Neural cell (in vitro differentiated cells): ENCODE results near the gene SLC29A3. TPM values are rescaled to one million over a fixed set of nuclear protein-coding genes. Genes with fewer than 3 reads are reported as not detected.

Experiments used
- H2AFZ ChIP-seq: fragments of 200-600, 300-800 bp; sonication (generic), shearing (Covaris generic); 2 replicates; pipeline ENCODE4 v1.6.0; 2014; ENCODE audit warnings: low read depth, mild to moderate bottlenecking, antibody characterized with exemption, low read length, moderate library complexity
- H3F3A ChIP-seq: fragments of 200-600 bp; shearing (Covaris generic); 2 replicates; pipeline ENCODE4 v1.6.1; 2016; ENCODE audit warnings: mild to moderate bottlenecking, moderate library complexity, mixed read lengths, antibody characterized with exemption, low read length; ENCODE audit not compliant: insufficient read depth, poor library complexity, severe bottlenecking
- H3K27ac ChIP-seq: fragments of 200-600, 300-800 bp; sonication (generic), shearing (Covaris generic); 2 replicates; pipeline ENCODE4 v1.5.1; 2014; ENCODE audit warnings: mild to moderate bottlenecking, low read length, moderate library complexity
- H3K27me3 ChIP-seq: fragments of 300-800, 200-600 bp; sonication (generic), shearing (Covaris generic); 2 replicates; pipeline ENCODE4 v1.6.0; 2014; ENCODE audit warnings: mild to moderate bottlenecking, low read depth, low read length, moderate library complexity; ENCODE audit not compliant: insufficient read depth
- H3K36me3 ChIP-seq: fragments of 300-800, 200-600 bp; sonication (generic), shearing (Covaris generic); 2 replicates; pipeline ENCODE4 v1.5.1; 2014; ENCODE audit warnings: mild to moderate bottlenecking, antibody characterized with exemption, low read length, moderate library complexity; ENCODE audit not compliant: insufficient read depth
- H3K4me2 ChIP-seq: fragments of 300-800, 200-600 bp; sonication (generic), shearing (Covaris generic); 2 replicates; pipeline ENCODE4 v1.6.0; 2014; ENCODE audit warnings: mild to moderate bottlenecking, low read length
- H3K4me3 ChIP-seq: fragments of 300-800, 200-600 bp; sonication (generic), shearing (Covaris generic); 2 replicates; pipeline ENCODE4 v1.5.1; 2014; ENCODE audit warnings: mild to moderate bottlenecking, low read length, moderate library complexity
- H3K79me2 ChIP-seq: fragments of 200-600 bp; shearing (Covaris generic); replicated peaks from 2 replicates; pipeline ENCODE4 v1.6.0; 2014; ENCODE audit warnings: mild to moderate bottlenecking, low read length, moderate library complexity; ENCODE audit not compliant: insufficient read depth
- H3K9ac ChIP-seq: fragments of 300-800, 200-600 bp; sonication (generic), shearing (Covaris generic); 2 replicates; pipeline ENCODE4 v1.6.1; 2016; ENCODE audit warnings: mild to moderate bottlenecking, low read length, mixed read lengths
- H3K9me2 ChIP-seq: fragments of 200-600 bp; shearing (Covaris generic); 2 replicates; pipeline ENCODE4 v1.6.1; 2016; ENCODE audit warnings: mild to moderate bottlenecking, low read length, mixed read lengths; ENCODE audit not compliant: insufficient read depth
- H3K9me3 ChIP-seq: fragments of 200-600, 300-800 bp; sonication (generic), shearing (Covaris generic); 2 replicates; pipeline ENCODE4 v1.6.1; 2016; ENCODE audit warnings: mild to moderate bottlenecking, mixed run types, low read length, moderate library complexity, mixed read lengths
- H4K20me1 ChIP-seq: fragments of 200-600 bp; shearing (Covaris generic); 2 replicates; pipeline ENCODE4 v1.6.1; 2016; ENCODE audit warnings: mild to moderate bottlenecking, mixed run types; ENCODE audit not compliant: insufficient read depth
- CTCF ChIP-seq: fragments of 450-650 bp; IDR thresholded peaks from 2 replicates; pipeline ENCODE4 v1.5.1; 2014; ENCODE audit warnings: antibody characterized with exemption, mild to moderate bottlenecking, moderate library complexity; ENCODE audit not compliant: poor library complexity, severe bottlenecking
- EP300 ChIP-seq: fragments of 450-650 bp; conservative IDR thresholded peaks from 2 replicates; pipeline ENCODE4 v1.6.1; 2014; ENCODE audit warnings: antibody characterized with exemption, mild to moderate bottlenecking, moderate library complexity; ENCODE audit not compliant: poor library complexity, severe bottlenecking
- EZH2 ChIP-seq: fragments of 200-600, 300-800 bp; shearing (Covaris generic), sonication (generic); IDR thresholded peaks from 2 replicates; pipeline ENCODE4 v1.6.1; 2014; ENCODE audit warnings: antibody characterized with exemption, low read length, borderline replicate concordance, mild to moderate bottlenecking; ENCODE audit not compliant: insufficient read depth, poor library complexity, severe bottlenecking
- MXI1 ChIP-seq: fragments of 450-650 bp; conservative IDR thresholded peaks from 2 replicates; pipeline ENCODE4 v1.6.1; 2014; ENCODE audit warnings: antibody characterized with exemption, mild to moderate bottlenecking; ENCODE audit not compliant: poor library complexity, severe bottlenecking
- POLR2AphosphoS5 ChIP-seq: IDR thresholded peaks from 2 replicates; pipeline ENCODE4 v1.6.1; 2012
- RAD21 ChIP-seq: fragments of 450-650 bp; conservative IDR thresholded peaks from 2 replicates; pipeline ENCODE4 v1.6.1; 2014; ENCODE audit warnings: antibody characterized with exemption, mild to moderate bottlenecking, moderate library complexity
- REST ChIP-seq: IDR thresholded peaks from 2 replicates; pipeline ENCODE4 v1.6.1; 2012; ENCODE audit warnings: borderline replicate concordance
- SMC3 ChIP-seq: fragments of 450-650 bp; conservative IDR thresholded peaks from 2 replicates; pipeline ENCODE4 v1.6.1; 2014; ENCODE audit warnings: antibody characterized with exemption, mild to moderate bottlenecking, moderate library complexity; ENCODE audit not compliant: poor library complexity
- TAF1 ChIP-seq: IDR thresholded peaks from 2 replicates; pipeline ENCODE4 v1.6.1; 2012; ENCODE audit warnings: low read depth
- polyA plus RNA-seq: library from polyadenylated mRNA; depleted of rRNA; stranded (reverse); fragments of >200 nt; gene quantifications from 2 replicates; pipeline ENCODE4 v1.2.3, GENCODE V29; 2014

The SLC29A3 gene
- polyA plus RNA-seq, 1 donor from 2014 or later, result 2.3 TPM

GRCh38 chr10:71290806-71291527 lies 28.1 kb upstream of the SLC29A3 start:
- no peaks in the 10 kb centered on the region for H4K20me1 ChIP-seq
- no peaks in the 10 kb centered on the region for H3K9me3 ChIP-seq
- H3K4me2 ChIP-seq, result no peak overlapping the region
- H2AFZ ChIP-seq, result no peak overlapping the region
- no peak overlapping the region for H3K9ac ChIP-seq
- no peaks in the 10 kb centered on the region for H3F3A ChIP-seq
- H3K9me2 ChIP-seq, result no peaks in the 10 kb centered on the region
- H3K36me3 ChIP-seq, result no peaks in the 10 kb centered on the region
- H3K27me3 ChIP-seq, result no peaks in the 10 kb centered on the region
- H3K27ac ChIP-seq, result no peak overlapping the region
- no peak for TF ChIP-seq MXI1
- TF ChIP-seq TAF1, result no peak
- no peak for TF ChIP-seq REST
- no peak for TF ChIP-seq RAD21
- TF ChIP-seq SMC3, result no peak
- no peak for TF ChIP-seq EP300
- no peak for TF ChIP-seq EZH2
- TF ChIP-seq POLR2AphosphoS5, result no peak
- no peak for TF ChIP-seq CTCF
- H3K79me2 ChIP-seq, result no peaks in the 10 kb centered on the region
- H3K4me3 ChIP-seq, result no peak overlapping the region

- Histone ChIP-seq H3K4me2 (no peak overlapping the region), H3K9me2 (no peaks in the 10 kb centered on the region), H3K4me3 (no peak overlapping the region), H3F3A (no peaks in the 10 kb centered on the region), H3K79me2 (no peaks in the 10 kb centered on the region), H3K27ac (no peak overlapping the region), H3K9me3 (no peaks in the 10 kb centered on the region), H4K20me1 (no peaks in the 10 kb centered on the region), H2AFZ (no peak overlapping the region), H3K36me3 (no peaks in the 10 kb centered on the region), H3K27me3 (no peaks in the 10 kb centered on the region), H3K9ac (no peak overlapping the region)
- TF ChIP-seq EZH2 (no peak), EP300 (no peak), SMC3 (no peak), REST (no peak), MXI1 (no peak), CTCF (no peak), POLR2AphosphoS5 (no peak), TAF1 (no peak), RAD21 (no peak)
Observed at GRCh38 chr10:71291528-71291900, 27.5 kb upstream of the SLC29A3 start.
